Stomach (tissue), 4 donors: ENCODE data around the gene ZFP92.

ENCODE experiments used
- EP300 ChIP-seq: sonication (generic); formaldehyde crosslinking; IDR thresholded peaks from one replicate; pipeline ENCODE4 v1.6.1; 2017; ENCODE audit warnings: antibody characterized with exemption
- POLR2A ChIP-seq, 4 donors: fragments of 450-650 bp; IDR thresholded peaks; one replicate each; pipeline ENCODE4 v1.6.1; 2016; ENCODE audit warnings: antibody characterized with exemption in 4 of 4, control low read depth in 2 of 4, mild to moderate bottlenecking in 1 of 4, moderate library complexity in 1 of 4

GRCh38 chrX:153456704-153457103 lies 45.4 kb downstream of the ZFP92 start:
- TF ChIP-seq POLR2A (IDR thresholded peaks at IDR 0.05) (no peak), EP300 (no peak)
